Osteoblast (primary cell): ENCODE results near the gene PCK2. TPM values are rescaled to one million over a fixed set of nuclear protein-coding genes. Genes with fewer than 3 reads are reported as not detected.

ENCODE experiments used
- DNase-seq: peaks from one replicate; pipeline ENCODE4 v3.0.0; 2011; ENCODE audit warnings: low spot score, mixed read lengths; ENCODE audit not compliant: insufficient read length; ENCODE audit errors: missing footprints
- H2AFZ ChIP-seq: 2 replicates; pipeline ENCODE4 v1.6.0; 2011; ENCODE audit warnings: mild to moderate bottlenecking, low read length
- H3K27ac ChIP-seq: 2 replicates; pipeline ENCODE4 v1.5.1; 2011; ENCODE audit warnings: mild to moderate bottlenecking, low read depth, low read length, moderate library complexity
- H3K27me3 ChIP-seq: 2 replicates; pipeline ENCODE4 v1.6.0; 2012; ENCODE audit warnings: mild to moderate bottlenecking, control low read depth, inconsistent platforms, low read length, moderate library complexity; ENCODE audit not compliant: insufficient read depth
- H3K36me3 ChIP-seq: 2 replicates; pipeline ENCODE4 v1.5.1; 2011; ENCODE audit warnings: mild to moderate bottlenecking, low read length, control low read depth, moderate library complexity; ENCODE audit not compliant: insufficient read depth
- H3K4me1 ChIP-seq: 2 replicates; pipeline ENCODE4 v1.5.1; 2011; ENCODE audit warnings: mild to moderate bottlenecking, low read length, control low read depth, moderate library complexity; ENCODE audit not compliant: insufficient read depth
- H3K4me2 ChIP-seq: 2 replicates; pipeline ENCODE4 v1.6.0; 2011; ENCODE audit warnings: mild to moderate bottlenecking, low read length; ENCODE audit not compliant: insufficient read depth
- H3K4me3 ChIP-seq: fragments of 200-600 bp; sonication (generic); 3 replicates; pipeline ENCODE4 v1.5.1; 2012; ENCODE audit warnings: mild to moderate bottlenecking, low read length, inconsistent platforms; ENCODE audit not compliant: insufficient read depth
- H3K79me2 ChIP-seq: 2 replicates; pipeline ENCODE4 v1.6.0; 2012; ENCODE audit warnings: mild to moderate bottlenecking, low read length, control low read depth, inconsistent platforms; ENCODE audit not compliant: insufficient read depth
- H3K9me3 ChIP-seq: 2 replicates; pipeline ENCODE4 v1.5.1; 2011; ENCODE audit warnings: low read depth, low read length, control low read depth
- H4K20me1 ChIP-seq: 2 replicates; pipeline ENCODE4 v1.6.0; 2012; ENCODE audit warnings: mild to moderate bottlenecking, low read length, control low read depth; ENCODE audit not compliant: insufficient read depth
- CTCF ChIP-seq: IDR thresholded peaks from 2 replicates; pipeline ENCODE4 v1.5.1; 2011; ENCODE audit warnings: mild to moderate bottlenecking, low read depth, low read length, moderate library complexity; ENCODE audit errors: extremely low read depth
- total RNA-seq: library from RNA; depleted of rRNA; stranded (reverse); fragments of >200 nt; gene quantifications from 2 replicates; pipeline ENCODE4 v1.2.3, GENCODE V29; 2012

The PCK2 gene
- total RNA-seq, 1 donor = 35.1 TPM

GRCh38 chr14:24051789-24052655 is 42.1 kb upstream of the PCK2 start, which contains the start of gene CARMIL3:
Gene CARMIL3, plus strand, starts transcription at chr14:24052009. Its CDS starts 145 bp downstream, at chr14:24052154.
- Histone ChIP-seq H3K9me3 (no peaks in the 10 kb centered on the region), H3K4me2 (peak within 1 kb of the TSS; percentile 84), H3K27me3 (peaks cover 41% of the 10 kb centered on the region), H2AFZ (peak within 1 kb of the TSS; percentile 76), H3K4me1 (peaks cover 6% of the 10 kb centered on the region), H3K36me3 (no peaks in the 10 kb centered on the region), H3K27ac (no peak within 1 kb of the TSS), H4K20me1 (no peaks in the 10 kb centered on the region), H3K79me2 (no peaks in the 10 kb centered on the region), H3K4me3 (peak within 1 kb of the TSS; percentile 74)
- peak; percentile 97 for DNase-seq
- TF ChIP-seq CTCF = no peak

- no peaks in the 10 kb centered on the region for H3K9me3 ChIP-seq
- peak overlapping the region; percentile 84 for H3K4me2 ChIP-seq
- peaks cover 36% of the 10 kb centered on the region for H3K27me3 ChIP-seq
- TF ChIP-seq CTCF = no peak
- no peaks in the 10 kb centered on the region for H3K36me3 ChIP-seq
- H4K20me1 ChIP-seq = no peaks in the 10 kb centered on the region
- H3K4me1 ChIP-seq = peaks cover 6% of the 10 kb centered on the region
- DNase-seq = peak; percentile 60
- H3K4me3 ChIP-seq = peak overlapping the region; percentile 74
- no peak overlapping the region for H3K27ac ChIP-seq
- no peak overlapping the region for H2AFZ ChIP-seq
- no peaks in the 10 kb centered on the region for H3K79me2 ChIP-seq
These were observed 41.2 kb upstream of the PCK2 start for GRCh38 chr14:24052656-24053547.

GRCh38 chr14:24053548-24054323 is 40.4 kb upstream of the PCK2 start:
- H2AFZ ChIP-seq = no peak overlapping the region

More at GRCh38 chr14:24053548-24054323, 40.4 kb upstream of the PCK2 start:
- Histone ChIP-seq H3K79me2 (no peaks in the 10 kb centered on the region), H3K4me2 (no peak overlapping the region), H3K27ac (no peak overlapping the region), H3K36me3 (no peaks in the 10 kb centered on the region), H3K9me3 (no peaks in the 10 kb centered on the region), H3K27me3 (peaks cover 33% of the 10 kb centered on the region), H3K4me1 (peaks cover 6% of the 10 kb centered on the region), H4K20me1 (peaks cover under 1% of the 10 kb centered on the region), H3K4me3 (no peak overlapping the region)
- no peak for TF ChIP-seq CTCF
- DNase-seq = peak; percentile 73
